T1000 (cell line): ENCODE results near the gene ZNF514.

ENCODE experiments used
- DNase-seq: peaks from one replicate; lab custom pipeline; 2025; ENCODE audit warnings: mixed read lengths; lab: John Stamatoyannopoulos, UW

ZNF514 gene

DNA sequence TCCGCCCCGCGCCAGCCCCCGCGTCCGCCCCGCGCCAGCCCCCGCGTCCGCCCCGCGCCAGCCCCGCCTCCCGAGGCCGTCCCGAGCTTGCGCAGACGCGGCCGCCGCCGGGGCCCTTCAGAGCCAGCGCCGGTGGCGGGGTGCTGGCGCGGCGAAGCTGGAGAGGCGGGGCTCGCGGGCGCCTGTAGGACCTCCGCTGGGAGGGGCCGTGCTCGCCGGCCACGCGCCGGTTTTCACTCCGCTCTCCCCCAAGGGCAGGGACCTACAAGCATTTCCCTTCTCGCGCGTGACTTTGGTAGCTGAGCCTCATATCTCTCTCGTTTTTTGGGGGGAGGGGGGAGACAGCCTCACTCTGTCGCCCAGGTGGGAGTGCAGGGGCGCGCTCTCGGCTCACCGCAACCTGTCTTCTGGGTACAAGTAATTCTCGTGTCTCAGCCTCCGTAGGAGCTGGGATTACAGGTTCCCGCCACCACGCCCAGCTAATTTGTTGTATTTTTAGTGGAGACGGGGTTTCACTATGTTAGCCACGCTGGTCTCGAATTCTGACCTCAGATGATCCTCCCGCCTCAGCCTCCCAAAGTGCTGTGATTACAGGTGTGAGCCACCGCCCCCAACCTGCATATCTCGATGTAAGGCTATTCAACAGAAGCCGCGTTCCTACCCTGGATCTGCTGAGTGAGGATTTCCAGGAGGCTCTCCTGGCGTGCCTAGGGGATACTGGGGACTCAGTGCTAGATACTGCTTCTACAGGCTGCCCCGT lies at the start of gene ZNF514:
TSS of gene ZNF514 (minus strand) at position 159 of the 760 bp plus-strand sequence. CDS start 6,595 bp downstream, outside the sequence.
- DNase-seq: peak; percentile 52

DNA sequence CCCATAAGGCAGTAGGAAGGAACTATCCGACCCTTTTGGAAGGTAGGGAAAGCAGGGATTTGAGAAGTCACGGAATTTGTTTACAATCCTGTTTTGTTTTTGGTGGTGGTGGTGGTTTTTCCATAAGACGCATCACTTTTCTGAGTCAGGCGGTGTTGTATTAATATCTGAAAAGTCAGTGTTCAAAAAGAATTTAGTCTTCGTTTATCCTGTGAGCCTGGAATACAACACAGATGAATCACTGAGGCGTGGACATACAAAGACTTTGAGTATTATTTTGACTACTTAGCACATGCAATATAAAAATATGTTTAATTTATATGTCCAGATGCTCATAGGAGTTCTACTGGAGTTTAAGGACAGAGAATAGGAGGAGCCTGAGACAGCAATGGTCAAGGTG lies 48.5 kb upstream of the ZNF514 start:
- no peak for DNase-seq

DNA sequence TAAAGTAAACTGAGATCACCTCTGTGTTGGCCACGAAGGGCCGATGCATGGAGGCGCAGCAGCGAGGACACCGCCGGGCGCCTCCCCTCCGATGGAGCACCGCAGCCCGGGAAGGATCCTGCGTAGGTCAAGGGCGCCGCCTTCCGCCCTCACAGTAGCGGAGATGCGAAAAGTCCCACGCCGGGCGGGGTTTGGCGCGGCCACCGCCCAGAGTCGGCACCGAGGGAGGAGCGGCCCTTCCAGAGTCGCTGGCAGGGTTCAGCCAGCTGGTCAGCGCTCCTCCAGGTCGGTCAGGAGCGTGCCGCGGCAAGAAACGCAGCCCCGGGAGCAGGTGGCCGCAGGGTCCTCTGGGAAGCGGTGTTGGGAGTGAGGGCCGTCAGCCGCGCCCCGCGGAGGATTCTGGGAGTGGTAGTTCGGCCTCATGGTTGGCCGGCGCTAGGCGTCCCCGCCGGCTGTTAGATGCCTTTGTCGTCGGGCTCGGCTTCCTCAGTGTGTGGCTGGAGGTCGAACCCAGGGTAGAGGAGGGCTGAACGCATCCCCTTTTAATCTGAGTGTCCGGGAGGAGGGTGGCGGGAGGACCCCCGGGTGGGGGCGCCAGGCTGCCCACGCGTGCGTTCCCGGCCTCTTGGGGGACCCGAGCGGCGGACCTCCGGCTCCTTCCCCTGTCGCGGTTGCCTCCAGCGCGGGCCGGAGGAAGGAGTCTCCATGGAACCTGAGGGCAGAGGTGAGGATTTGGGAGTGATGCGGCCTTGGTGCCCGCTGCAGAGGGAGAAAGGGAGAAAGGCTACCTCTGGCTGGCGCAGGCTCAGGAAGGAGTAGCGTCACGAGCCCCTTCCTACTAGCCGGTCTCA lies 47.7 kb upstream of the ZNF514 start, which contains the start of gene ZNF892:
TSS of gene ZNF892 (plus strand) at position 411 of the 851 bp plus-strand sequence. CDS start at position 706, 295 bp downstream.
- DNase-seq: peak; percentile 81

DNA sequence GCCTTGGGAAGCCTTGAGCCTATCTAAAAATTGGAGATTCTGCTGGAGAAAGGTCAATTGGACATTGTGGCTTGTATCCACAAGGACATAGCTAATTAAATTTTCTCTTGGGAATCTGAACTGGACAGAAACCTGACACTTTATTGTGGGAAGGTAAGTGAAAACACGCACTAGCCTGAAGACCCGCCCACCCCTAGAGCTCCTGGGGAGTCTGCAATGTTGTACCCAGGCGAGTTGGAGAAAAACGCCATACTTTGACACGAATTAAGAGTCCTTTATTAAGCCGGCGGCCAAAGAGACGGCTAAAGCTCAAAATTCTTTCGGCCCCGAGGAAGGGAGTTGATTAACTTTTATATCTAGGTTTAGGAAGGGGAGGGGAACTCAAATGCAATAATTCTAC lies 46.4 kb upstream of the ZNF514 start:
- DNase-seq: no peak

DNA sequence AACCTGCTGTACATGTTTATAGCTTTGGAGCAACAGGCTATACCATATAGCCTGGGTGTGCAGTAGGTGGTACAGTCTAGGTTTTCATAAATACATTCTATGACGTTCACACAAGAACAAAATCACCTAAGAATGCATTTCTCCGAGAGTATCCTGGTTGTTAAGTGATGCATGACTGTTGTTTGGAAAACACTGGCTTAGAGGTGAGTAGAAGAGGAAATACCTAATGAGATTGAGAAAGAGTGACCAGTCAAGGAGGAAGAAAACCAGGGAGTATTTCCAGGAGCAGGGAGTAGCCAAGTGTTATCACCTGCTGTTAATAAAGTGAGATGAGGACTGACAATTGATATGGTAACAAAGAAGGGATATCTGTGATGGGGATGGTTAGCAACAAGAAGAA lies 44.7 kb upstream of the ZNF514 start:
- no peak for DNase-seq

DNA sequence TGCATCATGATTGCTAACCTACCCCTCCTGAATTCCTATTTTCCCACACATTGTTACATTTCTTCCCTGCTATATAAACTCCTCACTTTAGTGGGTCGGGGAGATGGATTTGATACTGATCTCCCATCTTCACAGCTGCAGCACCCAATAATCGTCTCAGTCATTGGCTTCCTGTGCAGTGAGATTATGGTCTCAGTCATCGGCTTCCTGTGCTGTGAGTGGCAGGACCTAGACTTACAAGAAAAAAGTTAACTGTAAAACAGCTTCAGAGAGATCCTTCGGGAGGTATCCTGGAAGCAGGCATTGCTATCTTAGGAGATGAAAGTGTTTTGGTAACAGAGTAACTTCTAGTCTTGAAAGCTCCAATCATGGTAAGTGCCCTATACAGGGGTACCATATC lies 44.3 kb upstream of the ZNF514 start:
- no peak for DNase-seq

DNA sequence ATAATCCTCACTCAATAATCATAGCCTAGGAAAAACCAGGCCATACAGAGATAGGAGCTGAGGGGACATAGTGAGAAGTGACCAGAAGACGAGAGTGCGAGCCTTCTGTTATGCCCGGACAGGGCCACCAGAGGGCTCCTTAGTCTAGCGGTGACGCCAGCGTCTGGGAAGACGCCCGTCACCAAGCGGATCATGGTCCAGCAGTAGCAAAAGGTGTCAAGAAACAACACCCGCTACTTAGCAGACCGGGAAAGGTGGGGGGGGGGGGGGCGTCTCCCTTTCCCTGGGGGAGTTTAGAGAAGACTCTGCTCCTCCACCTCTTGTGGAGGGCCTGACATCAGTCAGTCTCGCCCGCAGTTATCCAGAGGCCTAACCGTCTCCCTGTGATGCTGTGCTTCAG lies 33.3 kb upstream of the ZNF514 start:
- peak; percentile 45 for DNase-seq

DNA sequence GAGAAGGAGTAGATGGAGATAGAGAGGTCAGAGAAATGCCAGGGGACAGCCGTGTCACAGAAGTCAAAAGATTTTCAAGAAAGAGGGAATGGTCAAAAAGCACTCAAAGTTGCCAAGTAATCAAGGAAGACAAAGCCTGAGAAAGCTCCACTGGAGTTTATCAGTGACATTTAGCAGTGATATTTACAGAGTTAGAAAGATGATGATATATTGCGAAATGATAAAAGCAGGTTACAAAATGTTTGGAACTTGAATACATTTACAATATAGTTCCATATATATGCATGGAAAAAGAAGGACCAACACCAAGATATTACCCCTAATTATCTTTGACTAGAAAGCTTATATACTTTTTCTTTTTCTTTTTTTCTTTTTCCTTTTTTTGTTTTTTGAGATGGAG lies 26.3 kb upstream of the ZNF514 start:
- DNase-seq: no peak

DNA sequence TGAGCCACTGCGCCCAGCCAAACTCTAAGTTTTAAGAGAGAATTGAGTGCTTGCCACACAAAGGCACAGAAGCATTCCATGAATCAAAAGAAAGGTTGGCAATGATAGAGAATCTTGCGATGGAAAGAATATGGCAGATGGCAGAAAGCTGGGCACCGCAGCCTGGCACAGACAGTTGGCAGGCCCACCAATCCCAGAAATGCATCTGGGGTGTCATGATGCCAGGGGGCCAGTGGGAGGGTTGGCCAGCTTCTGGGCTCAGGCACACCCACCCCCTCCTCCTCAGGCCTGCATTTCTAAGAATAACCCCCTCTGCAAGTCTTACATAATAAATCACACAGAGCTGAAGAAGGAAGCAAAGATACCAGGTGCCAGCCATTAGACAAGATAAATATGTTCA lies 25.5 kb upstream of the ZNF514 start:
- no peak for DNase-seq

DNA sequence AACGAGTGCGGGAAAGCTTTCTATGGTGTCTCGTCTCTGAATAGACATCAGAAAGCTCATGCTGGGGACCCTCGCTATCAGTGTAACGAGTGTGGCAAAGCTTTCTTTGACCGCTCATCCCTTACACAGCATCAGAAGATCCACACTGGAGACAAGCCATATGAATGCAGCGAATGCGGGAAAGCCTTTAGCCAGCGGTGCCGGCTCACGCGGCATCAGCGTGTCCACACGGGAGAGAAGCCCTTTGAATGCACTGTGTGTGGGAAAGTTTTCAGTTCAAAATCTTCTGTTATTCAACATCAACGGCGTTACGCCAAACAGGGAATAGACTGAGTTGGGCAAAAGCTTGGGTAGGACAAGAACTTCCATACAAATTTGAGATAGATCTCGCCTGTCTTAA lies 22.1 kb upstream of the ZNF514 start:
- DNase-seq: no peak

DNA sequence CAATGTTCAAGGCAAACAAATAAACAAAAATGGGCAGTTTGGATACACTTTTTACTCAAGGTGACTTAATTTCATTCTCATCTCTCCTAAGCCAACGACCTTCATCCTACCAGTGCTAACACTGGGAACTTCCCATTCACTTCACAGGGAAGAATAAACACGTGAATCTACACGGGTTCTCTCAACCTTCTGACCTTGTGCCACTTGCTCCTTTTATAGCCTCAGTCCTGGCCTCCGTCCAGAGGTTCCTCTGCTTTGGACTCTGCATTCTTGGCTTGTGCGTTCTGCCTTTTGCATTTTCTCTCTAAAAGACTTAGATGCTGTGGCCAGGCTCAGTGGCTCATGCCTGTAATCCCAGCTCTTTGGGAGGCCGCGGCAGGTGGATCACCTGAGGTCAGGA lies 19.8 kb upstream of the ZNF514 start:
- no peak for DNase-seq

DNA sequence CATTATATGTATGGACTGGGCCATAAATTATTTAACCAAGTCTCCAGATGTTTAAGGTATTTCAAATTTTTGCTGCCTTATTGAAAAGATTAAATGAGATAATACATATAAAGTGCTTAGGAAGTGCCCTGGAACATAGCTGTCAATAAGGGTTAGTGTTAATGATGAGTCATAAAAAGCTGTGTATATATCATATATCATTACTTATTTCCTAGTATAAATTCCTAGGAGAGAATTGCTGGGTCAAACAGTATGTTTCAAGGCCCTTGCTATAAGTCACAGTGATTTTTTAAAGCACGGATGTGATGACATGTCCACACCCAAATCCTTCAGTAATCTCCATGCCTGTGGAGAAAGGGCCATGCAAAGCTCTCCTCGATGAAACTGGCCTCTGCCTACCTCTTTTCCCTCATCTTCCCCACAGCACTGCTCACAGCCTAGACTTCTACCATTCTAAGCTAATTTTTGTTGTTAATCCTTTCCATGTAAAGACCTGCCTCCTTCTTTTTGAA lies 14.4 kb upstream of the ZNF514 start:
- DNase-seq: no peak

DNA sequence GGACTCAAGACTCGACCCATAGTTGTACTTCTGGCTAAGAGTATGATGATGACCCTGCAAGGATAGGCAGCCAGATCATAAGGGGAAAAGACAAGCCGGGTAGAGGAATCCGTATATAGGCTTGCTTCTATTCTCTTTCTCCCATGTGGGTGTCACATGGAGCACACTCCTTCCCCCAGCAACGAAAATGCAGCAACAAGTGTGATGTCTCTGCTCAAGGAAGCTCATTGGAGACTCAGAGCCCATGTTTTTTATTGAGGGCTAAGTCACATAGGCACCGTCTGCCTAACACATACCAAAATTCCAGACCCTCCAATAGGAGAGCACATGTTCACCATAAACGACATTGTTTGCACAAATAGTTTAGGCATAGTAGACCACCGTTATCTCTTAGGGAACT lies 12.3 kb upstream of the ZNF514 start:
- DNase-seq: no peak

DNA sequence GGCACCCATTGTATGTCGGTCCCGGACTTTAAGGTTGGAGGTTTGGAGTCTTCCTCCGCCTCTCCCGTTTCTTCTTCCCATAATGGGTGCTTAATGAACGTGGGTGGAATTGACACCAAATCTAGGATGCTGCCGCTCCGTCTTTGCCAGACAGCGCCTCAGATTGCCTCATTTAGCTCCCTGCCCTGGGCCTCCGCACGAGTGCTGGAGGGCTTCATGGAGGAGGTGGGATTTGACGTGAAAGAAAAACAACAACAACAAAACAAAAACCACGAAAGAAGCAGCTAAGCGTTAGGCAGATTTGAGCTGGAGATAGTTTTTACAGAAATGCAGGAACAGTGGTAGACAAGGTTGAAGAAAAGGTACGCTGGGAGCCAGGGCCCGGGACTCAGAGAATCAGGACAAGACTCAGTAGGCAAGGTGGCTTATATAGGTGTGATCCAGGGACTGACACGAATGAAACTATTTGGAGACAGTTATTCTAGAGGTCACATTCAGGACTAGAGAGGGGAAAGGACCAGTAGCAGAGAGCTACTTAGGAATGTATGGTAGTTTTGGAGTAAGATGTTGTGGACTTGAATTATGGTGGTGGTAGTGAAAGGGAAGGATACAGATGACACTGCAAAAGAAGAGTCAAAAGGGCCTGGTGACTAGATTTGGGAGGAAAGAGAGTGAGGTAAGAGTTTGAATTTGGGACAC lies 6.6 kb upstream of the ZNF514 start:
- no peak for DNase-seq

DNA sequence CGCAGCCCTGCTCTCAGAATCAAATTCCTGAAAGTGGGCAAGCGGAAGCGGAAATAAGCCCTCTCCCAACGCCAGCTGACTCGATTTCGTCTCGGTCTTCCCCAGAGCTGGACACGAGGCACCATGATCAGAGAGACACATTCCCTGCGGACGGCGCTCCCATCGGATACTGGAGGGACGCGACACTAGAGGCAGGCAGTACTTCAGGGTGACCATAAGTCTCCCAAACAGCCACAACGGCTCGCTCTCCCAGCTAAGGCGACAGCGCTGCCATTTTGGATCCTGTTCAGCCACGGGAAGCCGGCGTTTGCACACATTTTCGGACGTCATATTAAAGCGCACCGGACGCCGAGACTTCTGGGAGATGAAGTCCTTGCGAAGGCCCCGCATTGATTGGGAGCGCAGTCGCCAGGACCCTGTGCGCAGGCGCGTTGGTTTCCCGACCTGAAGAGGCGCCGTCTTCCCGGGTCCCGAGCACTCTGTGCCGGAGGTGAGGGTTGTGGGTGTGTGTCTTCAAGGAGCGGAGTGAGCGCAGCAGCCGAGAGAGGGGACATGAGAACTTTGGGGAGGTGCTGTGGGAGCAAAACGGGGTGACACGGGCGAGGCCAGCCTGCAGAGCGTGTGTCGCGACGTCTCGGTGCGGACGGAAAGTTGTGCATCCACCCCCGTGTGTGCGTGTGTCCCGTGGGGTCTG lies 5.9 kb upstream of the ZNF514 start, which contains the start of gene ZNF2:
TSS of gene ZNF2 (plus strand) at position 439 of the 694 bp plus-strand sequence. CDS start 10,418 bp downstream, outside the sequence.
- DNase-seq: peak; percentile 92

DNA sequence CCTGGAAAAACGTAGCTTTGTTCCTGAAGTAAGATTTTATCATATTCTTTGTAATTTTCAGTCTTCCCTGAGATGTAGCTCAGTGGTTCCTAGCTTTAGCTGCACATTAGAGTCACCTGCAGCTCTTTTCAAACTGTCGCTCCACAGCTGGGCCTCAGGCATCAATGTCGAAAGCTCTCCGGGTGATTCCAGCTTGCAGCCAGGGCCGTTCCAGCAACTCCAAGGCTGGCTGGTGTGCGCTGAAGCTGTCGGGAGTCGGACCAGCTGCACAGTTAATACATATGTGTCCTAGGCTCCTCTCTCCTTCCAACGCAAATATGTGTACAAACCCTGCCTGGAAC lies 5.4 kb upstream of the ZNF514 start:
- no peak for DNase-seq

DNA sequence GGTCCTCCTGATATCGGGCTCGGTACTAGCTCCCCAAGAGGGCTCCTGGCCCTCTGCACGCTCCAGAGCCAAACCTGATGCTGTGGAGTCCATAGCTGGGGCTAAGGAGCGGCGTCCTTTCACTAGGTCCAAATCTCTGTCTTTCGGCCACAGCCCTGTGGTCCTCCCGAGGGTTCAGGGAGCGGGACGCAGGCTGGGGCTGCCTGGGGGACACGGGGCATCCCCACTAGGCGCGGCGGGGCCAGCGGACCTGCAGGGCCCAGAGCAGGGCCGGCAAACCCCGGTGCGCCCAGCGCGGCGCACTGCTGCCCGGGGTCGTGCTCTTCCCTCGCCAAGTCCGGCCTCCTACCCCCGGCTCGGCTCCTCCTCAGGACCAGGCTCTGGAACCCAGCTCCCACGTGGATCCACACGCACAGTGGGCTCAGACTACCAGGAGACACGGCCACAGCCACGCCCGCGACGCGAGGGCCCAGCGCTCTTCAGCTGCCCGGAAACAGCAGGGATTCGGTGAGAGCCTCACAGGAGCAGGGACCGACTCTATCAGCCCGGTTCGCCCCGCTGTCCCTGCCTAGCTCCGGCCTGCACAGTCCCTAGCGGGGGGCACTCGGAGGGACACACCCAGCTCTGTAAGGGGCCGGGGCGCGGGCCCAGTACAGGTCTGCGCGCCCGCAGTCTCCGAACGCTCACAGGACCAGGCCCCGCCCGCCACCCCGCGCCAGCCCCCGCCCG lies 593 bp downstream of the ZNF514 start:
- DNase-seq: peak; percentile 18

DNA sequence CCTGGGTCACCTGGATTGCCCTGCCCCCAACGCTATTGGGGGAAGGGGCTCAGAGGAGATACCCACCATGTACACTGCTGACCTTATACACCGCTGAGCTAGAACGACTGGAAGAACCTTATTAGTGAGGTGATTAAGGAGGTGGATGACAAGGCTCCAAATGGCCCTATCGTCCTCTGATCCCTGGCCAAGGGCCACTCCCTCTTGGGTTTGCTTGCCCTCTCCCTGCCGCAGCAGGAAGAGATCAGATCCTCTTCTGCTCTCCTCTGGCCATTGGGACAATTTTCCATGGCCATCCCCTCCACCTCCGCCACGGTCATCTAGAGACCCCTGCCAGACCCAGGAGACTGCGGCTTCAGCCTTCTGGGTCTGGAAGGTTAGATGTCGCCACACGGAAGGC lies 1.2 kb downstream of the ZNF514 start:
- no peak for DNase-seq

DNA sequence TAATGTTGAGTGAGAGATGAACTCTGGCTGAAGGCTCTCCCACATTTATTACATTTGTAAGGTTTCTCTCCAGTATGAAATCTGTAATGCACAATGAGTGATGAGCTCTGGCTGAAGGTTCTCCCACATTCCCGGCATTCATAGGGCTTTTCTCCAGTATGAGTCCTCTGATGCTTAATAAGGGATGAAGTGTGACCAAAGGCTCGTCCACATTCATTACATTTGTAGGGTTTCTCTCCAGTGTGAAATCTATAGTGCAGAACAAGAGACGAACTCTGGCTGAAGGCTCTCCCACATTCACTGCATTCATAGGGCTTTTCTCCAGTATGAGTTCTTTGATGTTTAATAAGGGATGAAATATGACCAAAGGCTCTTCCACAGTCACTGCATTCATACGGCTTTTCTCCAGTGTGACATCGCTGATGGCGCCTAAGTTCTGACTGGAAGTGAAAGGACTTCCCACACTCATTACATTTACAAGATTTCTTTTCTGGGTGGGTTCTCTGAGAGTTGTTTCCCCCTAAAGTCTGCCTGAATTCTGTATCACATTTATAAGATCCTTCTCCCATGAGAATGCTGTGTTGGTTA lies 10.2 kb downstream of the ZNF514 start:
- DNase-seq: no peak

DNA sequence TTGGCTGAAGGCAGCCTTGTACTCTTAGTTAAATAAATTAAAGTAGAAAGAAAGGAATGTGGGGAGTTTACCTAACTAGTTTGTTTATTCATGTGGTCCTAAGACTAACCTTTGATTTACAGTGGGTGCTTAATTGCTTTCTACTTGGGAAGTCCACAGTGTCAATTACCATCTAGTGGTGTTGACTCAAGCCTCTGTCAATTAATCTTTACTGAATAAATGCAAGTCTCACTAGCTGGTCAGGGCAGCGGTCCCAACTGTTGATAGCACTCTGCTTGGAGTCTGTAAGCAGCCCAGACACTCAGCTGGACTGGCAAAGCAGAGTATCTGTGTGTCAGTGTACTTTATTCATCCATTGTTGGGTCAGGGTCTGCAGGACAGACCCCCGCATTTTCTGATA lies 15.8 kb downstream of the ZNF514 start:
- DNase-seq: no peak

DNA sequence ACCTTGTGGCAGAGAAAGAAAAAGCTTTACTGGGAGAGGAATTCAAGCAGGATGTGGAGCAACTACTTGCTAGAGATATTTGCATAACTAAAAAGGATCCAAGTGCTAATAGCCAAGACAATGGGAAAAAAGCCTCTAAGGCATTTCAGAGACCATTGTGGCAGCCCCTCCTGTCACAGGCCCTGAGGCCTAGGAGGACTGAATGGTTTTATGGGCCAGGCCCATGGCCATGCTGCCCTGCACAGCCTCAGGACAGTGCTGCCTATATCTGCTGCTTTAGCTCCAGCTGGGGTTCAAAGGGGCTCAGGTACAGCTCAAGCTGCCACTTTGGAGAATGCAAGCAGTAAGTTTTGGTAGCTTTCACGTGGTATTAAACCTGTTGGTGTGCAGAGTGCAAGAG lies 20.9 kb downstream of the ZNF514 start:
- no peak for DNase-seq
